Measurements from ENCODE around the gene B3GALT4.

Gene B3GALT4

DNA sequence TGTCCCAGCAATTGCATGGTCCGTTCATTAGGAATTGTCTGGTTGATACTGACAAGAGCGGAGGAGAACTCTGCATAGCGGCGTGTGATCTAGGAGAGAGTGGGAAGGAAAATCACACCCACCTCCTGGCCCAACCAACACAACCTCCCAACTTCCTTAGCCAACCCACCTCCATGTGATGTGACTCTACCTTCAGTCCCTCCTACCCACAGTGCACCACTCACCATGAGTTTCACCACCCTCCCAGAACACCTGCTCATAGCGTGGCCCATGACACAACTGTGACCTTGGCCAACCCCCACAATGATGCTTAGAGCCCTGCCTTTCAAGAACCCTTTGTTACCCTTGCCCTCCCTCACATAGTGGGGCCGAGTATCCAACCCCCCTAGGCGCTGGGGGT lies 12.9 kb upstream of the B3GALT4 start:
- peaks cover 8% of the 10 kb centered on the region for H3F3A ChIP-seq (ENCODE audit: insufficient read depth)
- H3K4me2 ChIP-seq (ENCODE audit: low read depth, low read length, poor library complexity, severe bottlenecking): no peak overlapping the region
- no peaks in the 10 kb centered on the region for H3K79me2 ChIP-seq (ENCODE audit: insufficient read depth, low read length)
- no peak overlapping the region for H3K4me3 ChIP-seq (ENCODE audit: insufficient read depth, low read length, poor library complexity, severe bottlenecking)
- no peaks in the 10 kb centered on the region for H3K9me3 ChIP-seq (ENCODE audit: insufficient read depth, low read length)
- H3K27ac ChIP-seq (ENCODE audit: low read depth, low read length): no peak overlapping the region
- H3K9me2 ChIP-seq (replicated peaks; ENCODE audit: insufficient read depth, low read length): no peaks in the 10 kb centered on the region
- H2AFZ ChIP-seq (ENCODE audit: low read depth, low read length, severe bottlenecking): no peak overlapping the region
- peaks cover 18% of the 10 kb centered on the region; the same call in 1 of the 2 replicates for H3K36me3 ChIP-seq (ENCODE audit: low read length)
- TF ChIP-seq, protein P1, sequence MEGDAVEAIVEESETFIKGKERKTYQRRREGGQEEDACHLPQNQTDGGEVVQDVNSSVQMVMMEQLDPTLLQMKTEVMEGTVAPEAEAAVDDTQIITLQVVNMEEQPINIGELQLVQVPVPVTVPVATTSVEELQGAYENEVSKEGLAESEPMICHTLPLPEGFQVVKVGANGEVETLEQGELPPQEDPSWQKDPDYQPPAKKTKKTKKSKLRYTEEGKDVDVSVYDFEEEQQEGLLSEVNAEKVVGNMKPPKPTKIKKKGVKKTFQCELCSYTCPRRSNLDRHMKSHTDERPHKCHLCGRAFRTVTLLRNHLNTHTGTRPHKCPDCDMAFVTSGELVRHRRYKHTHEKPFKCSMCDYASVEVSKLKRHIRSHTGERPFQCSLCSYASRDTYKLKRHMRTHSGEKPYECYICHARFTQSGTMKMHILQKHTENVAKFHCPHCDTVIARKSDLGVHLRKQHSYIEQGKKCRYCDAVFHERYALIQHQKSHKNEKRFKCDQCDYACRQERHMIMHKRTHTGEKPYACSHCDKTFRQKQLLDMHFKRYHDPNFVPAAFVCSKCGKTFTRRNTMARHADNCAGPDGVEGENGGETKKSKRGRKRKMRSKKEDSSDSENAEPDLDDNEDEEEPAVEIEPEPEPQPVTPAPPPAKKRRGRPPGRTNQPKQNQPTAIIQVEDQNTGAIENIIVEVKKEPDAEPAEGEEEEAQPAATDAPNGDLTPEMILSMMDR (IDR thresholded peaks at IDR 0.05; ENCODE audit: insufficient read depth, low read length, poor library complexity, severe bottlenecking): no peak
- TF ChIP-seq EZH2phosphoT487 (conservative IDR thresholded peaks at IDR 0.05; ENCODE audit: low read length): no peak
- H4K20me1 ChIP-seq (ENCODE audit: low read depth, low read length): no peaks in the 10 kb centered on the region
- no peaks in the 10 kb centered on the region for H3K27me3 ChIP-seq (ENCODE audit: low read length)
- H3K9ac ChIP-seq (ENCODE audit: low read length): no peak overlapping the region

DNA sequence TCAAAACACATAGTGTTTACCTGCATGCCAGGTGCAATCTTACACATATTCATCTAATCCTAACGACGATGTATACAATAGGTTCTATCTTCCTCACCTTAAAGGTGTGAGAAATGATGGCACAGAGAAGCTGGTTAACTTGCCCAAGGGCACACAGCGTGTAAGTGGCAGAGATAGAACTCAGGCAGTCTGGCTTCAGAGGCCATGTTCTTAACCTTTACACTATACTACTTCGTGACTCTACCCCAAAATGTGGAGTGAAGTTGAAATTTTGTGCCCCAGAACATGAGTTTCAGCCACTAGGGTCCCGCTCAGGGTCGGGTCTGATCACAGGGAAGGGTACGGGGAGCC lies 5.8 kb upstream of the B3GALT4 start:
- Histone ChIP-seq H3K9me2 (replicated peaks; ENCODE audit: insufficient read depth, low read length) (no peaks in the 10 kb centered on the region), H3F3A (ENCODE audit: insufficient read depth) (peaks cover 48% of the 10 kb centered on the region), H3K9ac (ENCODE audit: low read length) (peak overlapping the region; percentile 75), H2AFZ (ENCODE audit: low read depth, low read length, severe bottlenecking) (peak overlapping the region; percentile 91), H3K9me3 (ENCODE audit: insufficient read depth, low read length) (no peaks in the 10 kb centered on the region), H4K20me1 (ENCODE audit: low read depth, low read length) (peaks cover 16% of the 10 kb centered on the region), H3K27me3 (ENCODE audit: low read length) (no peaks in the 10 kb centered on the region), H3K4me2 (ENCODE audit: low read depth, low read length, poor library complexity, severe bottlenecking) (peak overlapping the region; percentile 66), H3K4me3 (ENCODE audit: insufficient read depth, low read length, poor library complexity, severe bottlenecking) (peak overlapping the region; percentile 76), H3K36me3 (ENCODE audit: low read length) (peaks cover 27% of the 10 kb centered on the region), H3K79me2 (ENCODE audit: insufficient read depth, low read length) (peaks cover 45% of the 10 kb centered on the region), H3K27ac (ENCODE audit: low read depth, low read length) (peak overlapping the region; percentile 90)
- no peak for TF ChIP-seq EZH2phosphoT487 (conservative IDR thresholded peaks at IDR 0.05; ENCODE audit: low read length)
- TF ChIP-seq, protein P1 (IDR thresholded peaks at IDR 0.05; ENCODE audit: insufficient read depth, low read length, poor library complexity, severe bottlenecking): no peak

DNA sequence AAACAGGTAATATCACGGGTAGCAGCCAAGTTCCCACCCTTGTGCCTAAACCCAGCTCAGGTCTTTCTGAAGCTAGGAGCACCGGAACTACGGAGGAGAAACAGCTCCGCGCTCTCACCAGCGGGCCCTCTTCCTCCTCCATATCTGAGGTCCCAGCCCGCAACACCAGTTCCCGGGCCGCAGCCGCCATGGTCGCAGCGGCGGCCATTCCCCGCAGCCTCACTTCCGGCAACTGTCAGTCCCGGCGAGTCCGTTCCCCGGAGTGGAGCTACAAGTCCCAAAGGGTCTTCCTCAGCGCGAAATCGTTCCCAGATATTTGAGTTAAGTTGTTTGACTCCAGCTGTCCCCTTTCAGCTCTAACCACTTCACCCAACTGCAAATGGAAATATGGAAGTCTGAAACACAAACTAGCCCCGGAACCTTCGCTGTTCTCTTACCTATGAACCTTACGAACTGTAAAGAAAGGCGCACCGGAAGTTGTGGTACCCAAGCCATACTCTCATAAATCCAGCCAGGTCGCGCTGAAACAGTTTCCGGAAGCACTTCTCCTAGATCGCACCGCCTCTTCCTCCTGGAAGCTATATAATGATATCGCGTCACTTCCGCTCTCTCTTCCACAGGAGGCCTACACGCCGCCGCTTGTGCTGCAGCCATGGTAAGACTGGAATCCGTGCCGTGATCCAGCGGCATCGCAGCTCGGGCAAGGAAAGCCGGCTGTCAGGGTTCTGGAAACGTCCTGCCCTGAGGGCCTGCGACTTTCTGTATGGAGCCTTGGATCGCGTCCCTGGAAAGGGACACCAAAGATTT lies 5.3 kb upstream of the B3GALT4 start, which contains the start of the genes RPS18 and VPS52:
Gene RPS18 (plus strand): TSS at position 608 of the 807 bp plus-strand sequence. CDS start 45 bp downstream, at position 653.
Gene VPS52 (minus strand): TSS at position 409 of the 807 bp plus-strand sequence. CDS start 201 bp downstream, at position 208.
- H3K4me2 ChIP-seq (ENCODE audit: low read depth, low read length, poor library complexity, severe bottlenecking): peak within 1 kb of the TSS; percentile 88
- peak within 1 kb of the TSS; percentile 75 for H3K9ac ChIP-seq (ENCODE audit: low read length)
- no peaks in the 10 kb centered on the region for H3K9me3 ChIP-seq (ENCODE audit: insufficient read depth, low read length)
- H3F3A ChIP-seq (ENCODE audit: insufficient read depth): peaks cover 54% of the 10 kb centered on the region
- H3K4me3 ChIP-seq (ENCODE audit: insufficient read depth, low read length, poor library complexity, severe bottlenecking): peak within 1 kb of the TSS; percentile 76
- no peaks in the 10 kb centered on the region for H3K27me3 ChIP-seq (ENCODE audit: low read length)
- peaks cover 45% of the 10 kb centered on the region for H3K79me2 ChIP-seq (ENCODE audit: insufficient read depth, low read length)
- peak within 1 kb of the TSS; percentile 91 for H2AFZ ChIP-seq (ENCODE audit: low read depth, low read length, severe bottlenecking)
- no peaks in the 10 kb centered on the region for H3K9me2 ChIP-seq (replicated peaks; ENCODE audit: insufficient read depth, low read length)
- peaks cover 16% of the 10 kb centered on the region for H4K20me1 ChIP-seq (ENCODE audit: low read depth, low read length)
- peaks cover 30% of the 10 kb centered on the region for H3K36me3 ChIP-seq (ENCODE audit: low read length)
- no peak for TF ChIP-seq EZH2phosphoT487 (conservative IDR thresholded peaks at IDR 0.05; ENCODE audit: low read length)
- TF ChIP-seq, protein P1 (IDR thresholded peaks at IDR 0.05; ENCODE audit: insufficient read depth, low read length, poor library complexity, severe bottlenecking): no peak
- H3K27ac ChIP-seq (ENCODE audit: low read depth, low read length): peak within 1 kb of the TSS; percentile 90
